Measurements from ENCODE around the gene CXorf49B.
"Not testable (repeated sequence)": the region's sequence is repeated elsewhere in the genome, so short reads cannot be mapped to it uniquely, and the experiment has no call there.

Gene CXorf49B

GRCh38 chrX:71763049-71763448 lies at the start of gene CXorf49B:
Gene CXorf49B, plus strand, starts transcription at chrX:71763349. Its CDS starts 75 bp downstream, at chrX:71763424.
- not testable (repeated sequence) for H3K36me3 ChIP-seq (ENCODE audit: insufficient read depth, low read length); H3K4me2 ChIP-seq (ENCODE audit: insufficient read depth, low read length); H4K20me1 ChIP-seq (ENCODE audit: insufficient read depth, low read length); H3K9me3 ChIP-seq (ENCODE audit: insufficient read depth, low read length, severe bottlenecking); DNase-seq; H3K4me1 ChIP-seq (ENCODE audit: insufficient read depth, low read length); ATAC-seq (ENCODE audit: insufficient read depth, low read depth); H3K27ac ChIP-seq (ENCODE audit: low read length); H2AFZ ChIP-seq (ENCODE audit: low read depth, low read length); H3K79me2 ChIP-seq (ENCODE audit: insufficient read depth, low read length); H3K9ac ChIP-seq (ENCODE audit: low read depth, low read length); H3K27me3 ChIP-seq (ENCODE audit: insufficient read depth, low read length, poor library complexity); H3K4me3 ChIP-seq (ENCODE audit: low read depth in 1 of 2, low read length in 2 of 2)

- H3K9ac ChIP-seq (ENCODE audit: low read depth, low read length); H3K36me3 ChIP-seq (ENCODE audit: insufficient read depth, low read length); H3K79me2 ChIP-seq (ENCODE audit: insufficient read depth, low read length); H2AFZ ChIP-seq (ENCODE audit: low read depth, low read length); H3K4me1 ChIP-seq (ENCODE audit: insufficient read depth, low read length); H4K20me1 ChIP-seq (ENCODE audit: insufficient read depth, low read length); H3K4me3 ChIP-seq (ENCODE audit: low read depth in 1 of 2, low read length in 2 of 2); H3K27me3 ChIP-seq (ENCODE audit: insufficient read depth, low read length, poor library complexity); H3K9me3 ChIP-seq (ENCODE audit: insufficient read depth, low read length, severe bottlenecking); H3K27ac ChIP-seq (ENCODE audit: low read length); DNase-seq; H3K4me2 ChIP-seq (ENCODE audit: insufficient read depth, low read length): not testable (repeated sequence)
- ATAC-seq (ENCODE audit: insufficient read depth, low read depth), result peak; percentile 83
These were observed 49.1 kb upstream of the CXorf49B start for GRCh38 chrX:71714064-71714463.

GRCh38 chrX:71715551-71715950 lies 47.6 kb upstream of the CXorf49B start:
- H3K9me3 ChIP-seq (ENCODE audit: insufficient read depth, low read length, severe bottlenecking); H3K36me3 ChIP-seq (ENCODE audit: insufficient read depth, low read length); H4K20me1 ChIP-seq (ENCODE audit: insufficient read depth, low read length); H3K27ac ChIP-seq (ENCODE audit: low read length); H2AFZ ChIP-seq (ENCODE audit: low read depth, low read length); H3K9ac ChIP-seq (ENCODE audit: low read depth, low read length); H3K79me2 ChIP-seq (ENCODE audit: insufficient read depth, low read length); H3K4me3 ChIP-seq (ENCODE audit: low read depth in 1 of 2, low read length in 2 of 2); H3K27me3 ChIP-seq (ENCODE audit: insufficient read depth, low read length, poor library complexity); H3K4me1 ChIP-seq (ENCODE audit: insufficient read depth, low read length); H3K4me2 ChIP-seq (ENCODE audit: insufficient read depth, low read length); DNase-seq: not testable (repeated sequence)
- peak; percentile 59; the same call in 2 of the 3 replicates for ATAC-seq (ENCODE audit: insufficient read depth, low read depth)

- not testable (repeated sequence) for ATAC-seq (ENCODE audit: insufficient read depth, low read depth); DNase-seq
These were observed 46.8 kb upstream of the CXorf49B start for GRCh38 chrX:71716323-71716722.

GRCh38 chrX:71718185-71718584 lies 45.0 kb upstream of the CXorf49B start, which contains the start of gene CXorf49:
Gene CXorf49, minus strand, starts transcription at chrX:71718285. Its CDS starts 134 bp downstream, at chrX:71718151.
- H3K27me3 ChIP-seq (ENCODE audit: insufficient read depth, low read length, poor library complexity); H3K4me3 ChIP-seq (ENCODE audit: low read depth in 1 of 2, low read length in 2 of 2); DNase-seq; H3K9ac ChIP-seq (ENCODE audit: low read depth, low read length); H3K4me2 ChIP-seq (ENCODE audit: insufficient read depth, low read length); ATAC-seq (ENCODE audit: insufficient read depth, low read depth); H3K4me1 ChIP-seq (ENCODE audit: insufficient read depth, low read length); H2AFZ ChIP-seq (ENCODE audit: low read depth, low read length); H3K79me2 ChIP-seq (ENCODE audit: insufficient read depth, low read length); H3K27ac ChIP-seq (ENCODE audit: low read length); H3K36me3 ChIP-seq (ENCODE audit: insufficient read depth, low read length); H4K20me1 ChIP-seq (ENCODE audit: insufficient read depth, low read length); H3K9me3 ChIP-seq (ENCODE audit: insufficient read depth, low read length, severe bottlenecking): not testable (repeated sequence)

More at GRCh38 chrX:71716323-71716722, 46.8 kb upstream of the CXorf49B start:
- not testable (repeated sequence) for H3K9ac ChIP-seq (ENCODE audit: low read depth, low read length); H3K4me2 ChIP-seq (ENCODE audit: insufficient read depth, low read length); H3K79me2 ChIP-seq (ENCODE audit: insufficient read depth, low read length); H3K4me1 ChIP-seq (ENCODE audit: insufficient read depth, low read length); H3K27ac ChIP-seq (ENCODE audit: low read length); H3K27me3 ChIP-seq (ENCODE audit: insufficient read depth, low read length, poor library complexity); H3K9me3 ChIP-seq (ENCODE audit: insufficient read depth, low read length, severe bottlenecking); H2AFZ ChIP-seq (ENCODE audit: low read depth, low read length); H3K36me3 ChIP-seq (ENCODE audit: insufficient read depth, low read length); H3K4me3 ChIP-seq (ENCODE audit: low read depth in 1 of 2, low read length in 2 of 2); H4K20me1 ChIP-seq (ENCODE audit: insufficient read depth, low read length)

GRCh38 chrX:71719195-71719594 lies 44.0 kb upstream of the CXorf49B start:
- not testable (repeated sequence) for H3K36me3 ChIP-seq (ENCODE audit: insufficient read depth, low read length); H2AFZ ChIP-seq (ENCODE audit: low read depth, low read length); ATAC-seq (ENCODE audit: insufficient read depth, low read depth); H3K4me2 ChIP-seq (ENCODE audit: insufficient read depth, low read length); H3K79me2 ChIP-seq (ENCODE audit: insufficient read depth, low read length); H3K4me3 ChIP-seq (ENCODE audit: low read depth in 1 of 2, low read length in 2 of 2); H3K4me1 ChIP-seq (ENCODE audit: insufficient read depth, low read length); H3K27ac ChIP-seq (ENCODE audit: low read length); DNase-seq; H4K20me1 ChIP-seq (ENCODE audit: insufficient read depth, low read length); H3K9ac ChIP-seq (ENCODE audit: low read depth, low read length); H3K9me3 ChIP-seq (ENCODE audit: insufficient read depth, low read length, severe bottlenecking); H3K27me3 ChIP-seq (ENCODE audit: insufficient read depth, low read length, poor library complexity)

- not testable (repeated sequence) for DNase-seq; H3K27ac ChIP-seq (ENCODE audit: low read length); H3K36me3 ChIP-seq (ENCODE audit: insufficient read depth, low read length); H3K4me1 ChIP-seq (ENCODE audit: insufficient read depth, low read length); H4K20me1 ChIP-seq (ENCODE audit: insufficient read depth, low read length); H2AFZ ChIP-seq (ENCODE audit: low read depth, low read length); H3K4me2 ChIP-seq (ENCODE audit: insufficient read depth, low read length); H3K9me3 ChIP-seq (ENCODE audit: insufficient read depth, low read length, severe bottlenecking); H3K27me3 ChIP-seq (ENCODE audit: insufficient read depth, low read length, poor library complexity); H3K9ac ChIP-seq (ENCODE audit: low read depth, low read length); H3K79me2 ChIP-seq (ENCODE audit: insufficient read depth, low read length); H3K4me3 ChIP-seq (ENCODE audit: low read depth in 1 of 2, low read length in 2 of 2)
- ATAC-seq (ENCODE audit: insufficient read depth, low read depth), result peak; percentile 27; the same call in 1 of the 3 replicates
These were observed 42.8 kb upstream of the CXorf49B start for GRCh38 chrX:71720289-71720886.

- not testable (repeated sequence) for H3K79me2 ChIP-seq (ENCODE audit: insufficient read depth, low read length); H3K27ac ChIP-seq (ENCODE audit: low read length); H3K4me2 ChIP-seq (ENCODE audit: insufficient read depth, low read length); ATAC-seq (ENCODE audit: insufficient read depth, low read depth); H3K9me3 ChIP-seq (ENCODE audit: insufficient read depth, low read length, severe bottlenecking); H3K4me1 ChIP-seq (ENCODE audit: insufficient read depth, low read length); H4K20me1 ChIP-seq (ENCODE audit: insufficient read depth, low read length); H3K9ac ChIP-seq (ENCODE audit: low read depth, low read length); H3K4me3 ChIP-seq (ENCODE audit: low read depth in 1 of 2, low read length in 2 of 2); H3K36me3 ChIP-seq (ENCODE audit: insufficient read depth, low read length); H2AFZ ChIP-seq (ENCODE audit: low read depth, low read length); H3K27me3 ChIP-seq (ENCODE audit: insufficient read depth, low read length, poor library complexity); DNase-seq
These were observed 2.4 kb upstream of the CXorf49B start for GRCh38 chrX:71760688-71761281.

All from DND-41 (cell line).